Measurements from ENCODE around the gene PPM1K. TPM values are rescaled to one million over a fixed set of nuclear protein-coding genes. Genes with fewer than 3 reads are reported as not detected.

Gene PPM1K
- total and polyA plus RNA-seq, 9 of the 15 experiments (the other 6 are each of a cell fraction or from before 2014, with no cell fraction given) = 8.2 to 18.0 (median 10.5) TPM

DNA sequence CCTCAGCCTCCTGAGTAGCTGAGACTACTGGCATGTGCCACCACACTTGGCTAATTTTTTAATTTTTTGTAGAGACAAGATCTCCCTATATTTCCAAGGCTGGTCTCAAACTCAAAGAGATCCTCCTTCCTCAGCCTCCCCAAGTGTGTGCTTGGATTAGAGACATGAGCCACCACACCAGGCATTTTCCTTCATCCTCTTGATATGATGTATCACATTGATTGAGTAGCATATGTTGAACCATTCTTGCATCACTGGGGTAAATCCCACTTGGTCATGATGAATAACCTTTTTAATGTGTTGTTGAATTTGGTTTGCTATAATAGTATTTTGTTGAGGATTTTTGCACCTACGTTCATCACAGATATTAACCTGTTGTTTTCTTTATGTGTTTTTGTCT, 24.2 kb upstream of the PPM1K start:
- H3K9me1 ChIP-seq (ENCODE audit: control insufficient read depth, insufficient read depth, low read length) = no peaks in the 10 kb centered on the region
- H3K9ac ChIP-seq (ENCODE audit: insufficient read depth in 1 of 2, low read depth in 2 of 2, low read length in 2 of 2) = no peak overlapping the region
- no peaks in the 10 kb centered on the region for H3K9me3 ChIP-seq (replicated peaks; ENCODE audit: control insufficient read depth, insufficient read depth, low read depth, low read length)
- intact Hi-C loops (cut with micrococcal nuclease) (no loop called here), in situ Hi-C loops (cut with MboI) (no loop called here)
- ChIA-PET POLR2A (no interaction called here), CTCF (ENCODE audit: low intra/inter-chr PET ratio) (no interaction called here)
- ATAC-seq = no peak
- DNase-seq (ENCODE audit: extremely low read depth in 1 of 4, low spot score in 3 of 4) = no peak
- no peak overlapping the region for H2AFZ ChIP-seq (ENCODE audit: low read depth, low read length)
- H3K27me3 ChIP-seq (ENCODE audit: control insufficient read depth in 2 of 2, insufficient read depth in 2 of 2, low read length in 2 of 2) = no peaks in the 10 kb centered on the region
- no peaks in the 10 kb centered on the region for H3K79me2 ChIP-seq (ENCODE audit: control insufficient read depth, insufficient read depth, low read length)
- no peaks in the 10 kb centered on the region for H4K20me1 ChIP-seq (replicated peaks; ENCODE audit: control insufficient read depth, insufficient read depth, low read length)
- H3K4me3 ChIP-seq = no peak overlapping the region
- H3K4me2 ChIP-seq (ENCODE audit: insufficient read depth, low read length) = no peak overlapping the region
- no peak for FAIRE-seq
- BruUV-seq (replicated peaks) = no TSS peak
- no peaks in the 10 kb centered on the region for H3K36me3 ChIP-seq (ENCODE audit: control insufficient read depth, insufficient read depth, low read length)
- 0% methylated on average over 1 of the region's 1 CpG for WGBS (ENCODE audit: insufficient coverage, low coverage, missing lambda C conversion rate)
- H3K4me1 ChIP-seq (replicated peaks in 1 of 2; ENCODE audit: control insufficient read depth in 2 of 2, insufficient read depth in 2 of 2, low read length in 2 of 2) = no peaks in the 10 kb centered on the region
- H3K27ac ChIP-seq (ENCODE audit: extremely low read depth, low read depth, low read length) = no peak overlapping the region
- no peak for TF ChIP-seq ATF3 (IDR thresholded peaks at IDR 0.05)
- TF ChIP-seq ATF3 (CRISPR knock-in tag; conservative IDR thresholded peaks at IDR 0.05) = no peak
- TF ChIP-seq, protein P1, sequence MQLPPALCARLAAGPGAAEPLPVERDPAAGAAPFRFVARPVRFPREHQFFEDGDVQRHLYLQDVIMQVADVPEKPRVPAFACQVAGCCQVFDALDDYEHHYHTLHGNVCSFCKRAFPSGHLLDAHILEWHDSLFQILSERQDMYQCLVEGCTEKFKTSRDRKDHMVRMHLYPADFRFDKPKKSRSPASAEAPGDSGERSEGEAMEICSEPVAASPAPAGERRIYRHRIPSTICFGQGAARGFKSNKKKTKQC (CRISPR knock-in tag; IDR thresholded peaks at IDR 0.05) = no peak
- no peak for TF ChIP-seq ZNF57 (CRISPR knock-in tag; IDR thresholded peaks at IDR 0.05)
- TF ChIP-seq GTF2F1 (IDR thresholded peaks at IDR 0.05; ENCODE audit: low read depth, low read length) = no peak
- TF ChIP-seq ZNF76 (CRISPR knock-in tag; IDR thresholded peaks at IDR 0.05; ENCODE audit: borderline replicate concordance) = no peak
- no peak for TF ChIP-seq E2F3 (CRISPR knock-in tag; IDR thresholded peaks at IDR 0.05)
- TF ChIP-seq, protein P2, sequence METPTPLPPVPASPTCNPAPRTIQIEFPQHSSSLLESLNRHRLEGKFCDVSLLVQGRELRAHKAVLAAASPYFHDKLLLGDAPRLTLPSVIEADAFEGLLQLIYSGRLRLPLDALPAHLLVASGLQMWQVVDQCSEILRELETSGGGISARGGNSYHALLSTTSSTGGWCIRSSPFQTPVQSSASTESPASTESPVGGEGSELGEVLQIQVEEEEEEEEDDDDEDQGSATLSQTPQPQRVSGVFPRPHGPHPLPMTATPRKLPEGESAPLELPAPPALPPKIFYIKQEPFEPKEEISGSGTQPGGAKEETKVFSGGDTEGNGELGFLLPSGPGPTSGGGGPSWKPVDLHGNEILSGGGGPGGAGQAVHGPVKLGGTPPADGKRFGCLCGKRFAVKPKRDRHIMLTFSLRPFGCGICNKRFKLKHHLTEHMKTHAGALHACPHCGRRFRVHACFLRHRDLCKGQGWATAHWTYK (CRISPR knock-in tag; IDR thresholded peaks at IDR 0.05) = no peak
- no peak for TF ChIP-seq ETV1 (tag; conservative IDR thresholded peaks at IDR 0.05; ENCODE audit: low read depth)
- TF ChIP-seq, protein P3, sequence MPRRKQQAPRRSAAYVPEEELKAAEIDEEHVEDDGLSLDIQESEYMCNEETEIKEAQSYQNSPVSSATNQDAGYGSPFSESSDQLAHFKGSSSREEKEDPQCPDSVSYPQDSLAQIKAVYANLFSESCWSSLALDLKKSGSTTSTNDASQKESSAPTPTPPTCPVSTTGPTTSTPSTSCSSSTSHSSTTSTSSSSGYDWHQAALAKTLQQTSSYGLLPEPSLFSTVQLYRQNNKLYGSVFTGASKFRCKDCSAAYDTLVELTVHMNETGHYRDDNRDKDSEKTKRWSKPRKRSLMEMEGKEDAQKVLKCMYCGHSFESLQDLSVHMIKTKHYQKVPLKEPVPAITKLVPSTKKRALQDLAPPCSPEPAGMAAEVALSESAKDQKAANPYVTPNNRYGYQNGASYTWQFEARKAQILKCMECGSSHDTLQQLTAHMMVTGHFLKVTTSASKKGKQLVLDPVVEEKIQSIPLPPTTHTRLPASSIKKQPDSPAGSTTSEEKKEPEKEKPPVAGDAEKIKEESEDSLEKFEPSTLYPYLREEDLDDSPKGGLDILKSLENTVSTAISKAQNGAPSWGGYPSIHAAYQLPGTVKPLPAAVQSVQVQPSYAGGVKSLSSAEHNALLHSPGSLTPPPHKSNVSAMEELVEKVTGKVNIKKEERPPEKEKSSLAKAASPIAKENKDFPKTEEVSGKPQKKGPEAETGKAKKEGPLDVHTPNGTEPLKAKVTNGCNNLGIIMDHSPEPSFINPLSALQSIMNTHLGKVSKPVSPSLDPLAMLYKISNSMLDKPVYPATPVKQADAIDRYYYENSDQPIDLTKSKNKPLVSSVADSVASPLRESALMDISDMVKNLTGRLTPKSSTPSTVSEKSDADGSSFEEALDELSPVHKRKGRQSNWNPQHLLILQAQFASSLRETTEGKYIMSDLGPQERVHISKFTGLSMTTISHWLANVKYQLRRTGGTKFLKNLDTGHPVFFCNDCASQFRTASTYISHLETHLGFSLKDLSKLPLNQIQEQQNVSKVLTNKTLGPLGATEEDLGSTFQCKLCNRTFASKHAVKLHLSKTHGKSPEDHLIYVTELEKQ (CRISPR knock-in tag; IDR thresholded peaks at IDR 0.05) = no peak
- TF ChIP-seq CEBPG (CRISPR knock-in tag; IDR thresholded peaks at IDR 0.05) = no peak
- no peak for TF ChIP-seq CEBPG (tag; conservative IDR thresholded peaks at IDR 0.05 in 1 of 2, IDR thresholded peaks at IDR 0.05 in 1 of 2)
- TF ChIP-seq GATA2 (CRISPR knock-in tag; IDR thresholded peaks at IDR 0.05) = no peak
- no peak for TF ChIP-seq GABPA (tag; conservative IDR thresholded peaks at IDR 0.05; ENCODE audit: low read depth)
